ENCODE results near the gene KDM3B. TPM values are rescaled to one million over a fixed set of nuclear protein-coding genes. Genes with fewer than 3 reads are reported as not detected.
A peak's percentile ranks its signal among the peaks of the same experiment; 100 is the strongest.

The KDM3B gene
- total and polyA plus RNA-seq, 2 experiments from 2014 or later: 25.8 to 86.6 TPM

DNA sequence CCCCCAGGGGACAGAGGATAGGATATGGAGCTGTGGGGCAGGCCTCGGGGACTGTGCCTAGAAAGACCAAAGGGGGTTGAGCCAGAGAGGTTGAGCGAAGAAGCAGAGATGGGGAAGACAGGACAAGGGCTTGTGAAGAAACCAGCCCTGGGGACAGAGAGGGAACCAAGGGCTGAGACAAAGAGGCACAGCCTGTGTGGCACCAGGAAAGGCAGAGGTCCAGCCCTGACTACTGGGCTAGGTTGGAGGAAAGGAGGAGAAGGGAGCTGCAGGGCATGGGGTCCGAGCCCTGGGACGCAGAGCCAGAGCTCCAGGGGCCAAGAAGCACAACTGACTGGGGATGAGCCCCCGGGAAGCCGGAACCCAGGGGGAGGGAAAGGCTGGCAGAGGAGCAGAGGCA is 95.6 kb downstream of the KDM3B start (continued):
- TF ChIP-seq, protein P1, sequence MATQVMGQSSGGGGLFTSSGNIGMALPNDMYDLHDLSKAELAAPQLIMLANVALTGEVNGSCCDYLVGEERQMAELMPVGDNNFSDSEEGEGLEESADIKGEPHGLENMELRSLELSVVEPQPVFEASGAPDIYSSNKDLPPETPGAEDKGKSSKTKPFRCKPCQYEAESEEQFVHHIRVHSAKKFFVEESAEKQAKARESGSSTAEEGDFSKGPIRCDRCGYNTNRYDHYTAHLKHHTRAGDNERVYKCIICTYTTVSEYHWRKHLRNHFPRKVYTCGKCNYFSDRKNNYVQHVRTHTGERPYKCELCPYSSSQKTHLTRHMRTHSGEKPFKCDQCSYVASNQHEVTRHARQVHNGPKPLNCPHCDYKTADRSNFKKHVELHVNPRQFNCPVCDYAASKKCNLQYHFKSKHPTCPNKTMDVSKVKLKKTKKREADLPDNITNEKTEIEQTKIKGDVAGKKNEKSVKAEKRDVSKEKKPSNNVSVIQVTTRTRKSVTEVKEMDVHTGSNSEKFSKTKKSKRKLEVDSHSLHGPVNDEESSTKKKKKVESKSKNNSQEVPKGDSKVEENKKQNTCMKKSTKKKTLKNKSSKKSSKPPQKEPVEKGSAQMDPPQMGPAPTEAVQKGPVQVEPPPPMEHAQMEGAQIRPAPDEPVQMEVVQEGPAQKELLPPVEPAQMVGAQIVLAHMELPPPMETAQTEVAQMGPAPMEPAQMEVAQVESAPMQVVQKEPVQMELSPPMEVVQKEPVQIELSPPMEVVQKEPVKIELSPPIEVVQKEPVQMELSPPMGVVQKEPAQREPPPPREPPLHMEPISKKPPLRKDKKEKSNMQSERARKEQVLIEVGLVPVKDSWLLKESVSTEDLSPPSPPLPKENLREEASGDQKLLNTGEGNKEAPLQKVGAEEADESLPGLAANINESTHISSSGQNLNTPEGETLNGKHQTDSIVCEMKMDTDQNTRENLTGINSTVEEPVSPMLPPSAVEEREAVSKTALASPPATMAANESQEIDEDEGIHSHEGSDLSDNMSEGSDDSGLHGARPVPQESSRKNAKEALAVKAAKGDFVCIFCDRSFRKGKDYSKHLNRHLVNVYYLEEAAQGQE (IDR thresholded peaks at IDR 0.05; ENCODE audit: unreplicated experiment): no peak
- TF ChIP-seq, protein P2, sequence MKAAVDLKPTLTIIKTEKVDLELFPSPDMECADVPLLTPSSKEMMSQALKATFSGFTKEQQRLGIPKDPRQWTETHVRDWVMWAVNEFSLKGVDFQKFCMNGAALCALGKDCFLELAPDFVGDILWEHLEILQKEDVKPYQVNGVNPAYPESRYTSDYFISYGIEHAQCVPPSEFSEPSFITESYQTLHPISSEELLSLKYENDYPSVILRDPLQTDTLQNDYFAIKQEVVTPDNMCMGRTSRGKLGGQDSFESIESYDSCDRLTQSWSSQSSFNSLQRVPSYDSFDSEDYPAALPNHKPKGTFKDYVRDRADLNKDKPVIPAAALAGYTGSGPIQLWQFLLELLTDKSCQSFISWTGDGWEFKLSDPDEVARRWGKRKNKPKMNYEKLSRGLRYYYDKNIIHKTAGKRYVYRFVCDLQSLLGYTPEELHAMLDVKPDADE (IDR thresholded peaks at IDR 0.05): no peak
- TF ChIP-seq NANOG (IDR thresholded peaks at IDR 0.05; ENCODE audit: borderline replicate concordance): no peak
- TF ChIP-seq ZNF114 (CRISPR knock-in tag; IDR thresholded peaks at IDR 0.05): no peak
- no peak for TF ChIP-seq EZH2phosphoT487 (IDR thresholded peaks at IDR 0.05; ENCODE audit: unreplicated experiment)
- TF ChIP-seq, protein P3, sequence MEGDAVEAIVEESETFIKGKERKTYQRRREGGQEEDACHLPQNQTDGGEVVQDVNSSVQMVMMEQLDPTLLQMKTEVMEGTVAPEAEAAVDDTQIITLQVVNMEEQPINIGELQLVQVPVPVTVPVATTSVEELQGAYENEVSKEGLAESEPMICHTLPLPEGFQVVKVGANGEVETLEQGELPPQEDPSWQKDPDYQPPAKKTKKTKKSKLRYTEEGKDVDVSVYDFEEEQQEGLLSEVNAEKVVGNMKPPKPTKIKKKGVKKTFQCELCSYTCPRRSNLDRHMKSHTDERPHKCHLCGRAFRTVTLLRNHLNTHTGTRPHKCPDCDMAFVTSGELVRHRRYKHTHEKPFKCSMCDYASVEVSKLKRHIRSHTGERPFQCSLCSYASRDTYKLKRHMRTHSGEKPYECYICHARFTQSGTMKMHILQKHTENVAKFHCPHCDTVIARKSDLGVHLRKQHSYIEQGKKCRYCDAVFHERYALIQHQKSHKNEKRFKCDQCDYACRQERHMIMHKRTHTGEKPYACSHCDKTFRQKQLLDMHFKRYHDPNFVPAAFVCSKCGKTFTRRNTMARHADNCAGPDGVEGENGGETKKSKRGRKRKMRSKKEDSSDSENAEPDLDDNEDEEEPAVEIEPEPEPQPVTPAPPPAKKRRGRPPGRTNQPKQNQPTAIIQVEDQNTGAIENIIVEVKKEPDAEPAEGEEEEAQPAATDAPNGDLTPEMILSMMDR (conservative IDR thresholded peaks at IDR 0.05; ENCODE audit: low read depth in 2 of 2): no peak
- no peak for TF ChIP-seq CREB1 (CRISPR knock-in tag; IDR thresholded peaks at IDR 0.05; ENCODE audit: low read depth)

- no peaks in the 10 kb centered on the region for H3K9me2 ChIP-seq (ENCODE audit: insufficient read depth)
- H2AFZ ChIP-seq: no peak overlapping the region; the same call in 1 of the 2 replicates
- H3K4me2 ChIP-seq: no peak overlapping the region
- H4K20me1 ChIP-seq (replicated peaks; ENCODE audit: insufficient read depth): no peaks in the 10 kb centered on the region
- Mint-ChIP-seq H3K27ac (no peak overlapping the region), H3K4me1 (peaks cover 22% of the 10 kb centered on the region), H3K9me3 (no peaks in the 10 kb centered on the region), H3K4me3 (no peak overlapping the region), H3K36me3 (ENCODE audit: low read depth) (peaks cover 2% of the 10 kb centered on the region; the same call in 1 of the 3 replicates), H3K27me3 (ENCODE audit: insufficient read depth, low read depth, poor library complexity) (peaks cover 20% of the 10 kb centered on the region)
- no peak overlapping the region for H3K27ac ChIP-seq (ENCODE audit: low read depth)
- ATAC-seq (no peak; the same call in 2 of the 3 replicates), DNase-seq (ENCODE audit: low spot score) (peak; percentile 47)
- no peaks in the 10 kb centered on the region for H3K79me2 ChIP-seq (replicated peaks; ENCODE audit: insufficient read depth)
- H3K36me3 ChIP-seq (ENCODE audit: insufficient read depth): no peaks in the 10 kb centered on the region
- H3K4me3 ChIP-seq: no peak overlapping the region
- H3K4me1 ChIP-seq (ENCODE audit: insufficient read depth): no peaks in the 10 kb centered on the region
- H3F3A ChIP-seq (replicated peaks; ENCODE audit: low read depth): no peaks in the 10 kb centered on the region
- no peaks in the 10 kb centered on the region for H3K27me3 ChIP-seq (ENCODE audit: insufficient read depth)
- no peak for TF ChIP-seq ZNF114 (CRISPR knock-in tag; IDR thresholded peaks at IDR 0.05)
- TF ChIP-seq ZNF331 (CRISPR knock-in tag; IDR thresholded peaks at IDR 0.05; ENCODE audit: low read depth): no peak
- TF ChIP-seq NANOG (IDR thresholded peaks at IDR 0.05; ENCODE audit: borderline replicate concordance): no peak
- TF ChIP-seq, protein P3 (conservative IDR thresholded peaks at IDR 0.05; ENCODE audit: low read depth in 2 of 2): no peak
- TF ChIP-seq, protein P2 (IDR thresholded peaks at IDR 0.05): no peak
- no peak for TF ChIP-seq POLR2AphosphoS5 (IDR thresholded peaks at IDR 0.05; ENCODE audit: low read depth)
- TF ChIP-seq STAT1 (IDR thresholded peaks at IDR 0.05; ENCODE audit: unreplicated experiment): no peak
- no peak for TF ChIP-seq EZH2 (IDR thresholded peaks at IDR 0.05; ENCODE audit: low read depth, unreplicated experiment)
These were observed 96.3 kb downstream of the KDM3B start for GRCh38 chr5:138448481-138449398.

All from GM23338 (cell line).